ENCODE measurements around the gene RBM25.

The RBM25 gene

DNA sequence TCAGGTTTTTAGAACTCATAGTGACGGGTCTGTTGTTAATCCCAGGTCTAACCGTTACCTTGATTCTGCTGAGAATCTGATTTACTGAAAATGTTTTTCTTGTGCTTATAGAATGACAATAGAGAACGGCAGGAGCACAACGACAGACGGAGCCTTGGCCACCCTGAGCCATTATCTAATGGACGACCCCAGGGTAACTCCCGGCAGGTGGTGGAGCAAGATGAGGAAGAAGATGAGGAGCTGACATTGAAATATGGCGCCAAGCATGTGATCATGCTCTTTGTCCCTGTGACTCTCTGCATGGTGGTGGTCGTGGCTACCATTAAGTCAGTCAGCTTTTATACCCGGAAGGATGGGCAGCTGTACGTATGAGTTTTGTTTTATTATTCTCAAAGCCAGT, 112.4 kb downstream of the RBM25 start:
- H3K27ac ChIP-seq (ENCODE audit: low read length): no peak overlapping the region

DNA sequence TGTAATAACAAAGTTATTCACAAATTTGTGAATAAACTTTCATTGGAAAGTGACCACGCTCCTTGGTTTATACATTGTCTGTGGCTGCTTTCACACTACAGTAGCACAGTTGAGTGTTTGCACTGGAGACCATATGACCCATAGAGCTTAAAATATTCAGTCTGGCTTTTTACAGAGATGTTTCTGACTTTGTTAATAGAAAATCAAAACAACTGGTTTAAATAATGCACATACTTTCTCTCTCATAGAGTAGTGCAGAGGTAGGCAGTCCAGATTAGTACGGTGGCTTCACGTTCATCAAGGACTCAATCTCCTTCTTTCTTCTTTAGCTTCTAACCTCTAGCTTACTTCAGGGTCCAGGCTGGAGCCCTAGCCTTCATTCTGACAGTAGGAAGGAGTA, 114.2 kb downstream of the RBM25 start:
- H3K27ac ChIP-seq (ENCODE audit: low read length): no peak overlapping the region

More for the DNA sequence above, 112.4 kb downstream of the RBM25 start:
- Histone ChIP-seq H3K4me3 (ENCODE audit: low read depth in 1 of 2, low read length in 2 of 2) (no peak overlapping the region), H3K27me3 (ENCODE audit: low read depth, low read length) (no peaks in the 10 kb centered on the region), H3K36me3 (ENCODE audit: control insufficient read depth in 1 of 2, insufficient read depth in 2 of 2, low read length in 2 of 2) (peaks cover 53 to 66% of the 10 kb centered on the region in 2 donors), H3K4me1 (ENCODE audit: control insufficient read depth in 1 of 2, insufficient read depth in 2 of 2, low read length in 2 of 2) (no peaks in the 10 kb centered on the region), H3K9me3 (ENCODE audit: control insufficient read depth in 1 of 2, low read length in 2 of 2) (no peaks in the 10 kb centered on the region)

DNA sequence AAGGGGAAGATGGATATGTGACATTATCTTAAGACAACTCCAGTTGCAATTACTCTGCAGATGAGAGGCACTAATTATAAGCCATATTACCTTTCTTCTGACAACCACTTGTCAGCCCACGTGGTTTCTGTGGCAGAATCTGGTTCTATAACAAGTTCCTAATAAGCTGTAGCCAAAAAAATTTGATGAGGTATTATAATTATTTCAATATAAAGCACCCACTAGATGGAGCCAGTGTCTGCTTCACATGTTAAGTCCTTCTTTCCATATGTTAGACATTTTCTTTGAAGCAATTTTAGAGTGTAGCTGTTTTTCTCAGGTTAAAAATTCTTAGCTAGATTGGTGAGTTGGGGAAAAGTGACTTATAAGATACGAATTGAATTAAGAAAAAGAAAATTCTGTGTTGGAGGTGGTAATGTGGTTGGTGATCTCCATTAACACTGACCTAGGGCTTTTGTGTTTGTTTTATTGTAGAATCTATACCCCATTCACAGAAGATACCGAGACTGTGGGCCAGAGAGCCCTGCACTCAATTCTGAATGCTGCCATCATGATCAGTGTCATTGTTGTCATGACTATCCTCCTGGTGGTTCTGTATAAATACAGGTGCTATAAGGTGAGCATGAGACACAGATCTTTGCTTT, 114.9 kb downstream of the RBM25 start:
- Histone ChIP-seq H3K27ac (ENCODE audit: low read length) (no peak overlapping the region), H3K36me3 (ENCODE audit: control insufficient read depth in 1 of 2, insufficient read depth in 2 of 2, low read length in 2 of 2) (peaks cover 59 to 73% of the 10 kb centered on the region in 2 donors), H3K9me3 (ENCODE audit: control insufficient read depth in 1 of 2, low read length in 2 of 2) (no peaks in the 10 kb centered on the region), H3K4me1 (ENCODE audit: control insufficient read depth in 1 of 2, insufficient read depth in 2 of 2, low read length in 2 of 2) (no peaks in the 10 kb centered on the region), H3K27me3 (ENCODE audit: low read depth, low read length) (no peaks in the 10 kb centered on the region), H3K4me3 (ENCODE audit: low read depth in 1 of 2, low read length in 2 of 2) (no peak overlapping the region)

More for the DNA sequence above, 114.2 kb downstream of the RBM25 start:
- no peak overlapping the region for H3K4me3 ChIP-seq (ENCODE audit: low read depth in 1 of 2, low read length in 2 of 2)
- no peaks in the 10 kb centered on the region for H3K4me1 ChIP-seq (ENCODE audit: control insufficient read depth in 1 of 2, insufficient read depth in 2 of 2, low read length in 2 of 2)
- H3K36me3 ChIP-seq (ENCODE audit: control insufficient read depth in 1 of 2, insufficient read depth in 2 of 2, low read length in 2 of 2): peaks cover 57 to 73% of the 10 kb centered on the region in 2 donors
- H3K9me3 ChIP-seq (ENCODE audit: control insufficient read depth in 1 of 2, low read length in 2 of 2): no peaks in the 10 kb centered on the region
- no peaks in the 10 kb centered on the region for H3K27me3 ChIP-seq (ENCODE audit: low read depth, low read length)

Measured in muscle layer of duodenum (tissue), 2 donors.